ENCODE measurements around the gene ADTRP. TPM values are rescaled to one million over a fixed set of nuclear protein-coding genes. Genes with fewer than 3 reads are reported as not detected.

Gene ADTRP
- total RNA-seq, 1 donor from 2014 or later, result 0.33 TPM

DNA sequence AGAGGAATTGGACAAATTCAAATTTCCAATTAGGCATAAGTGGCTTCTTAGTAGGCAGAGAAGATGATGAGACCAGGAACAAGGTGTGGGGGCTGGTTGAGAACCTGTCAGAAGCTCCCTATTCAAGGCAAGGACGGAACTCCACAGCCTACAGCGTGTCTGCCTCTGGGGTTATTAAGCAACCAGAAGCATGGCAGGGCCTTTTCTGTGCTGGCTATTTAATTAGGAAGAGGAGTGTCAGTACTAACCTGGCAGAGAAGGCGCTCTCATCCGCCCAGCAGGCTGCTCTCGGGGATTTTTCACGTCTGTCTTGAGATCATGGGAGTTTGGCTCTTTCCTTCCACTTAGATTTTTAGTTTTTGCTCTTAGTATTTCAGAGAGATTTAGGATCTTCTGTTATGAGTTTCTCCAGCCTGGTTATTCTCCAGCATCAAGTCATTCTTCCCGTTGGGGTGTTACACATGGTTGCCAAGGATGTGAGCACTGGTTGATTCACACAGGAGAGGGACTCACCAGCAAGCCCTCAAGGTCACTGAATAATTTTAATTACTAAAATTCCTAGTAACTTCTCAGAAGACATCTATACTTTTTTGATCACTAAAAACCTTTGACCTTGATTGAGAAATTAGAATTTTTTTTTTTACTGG is 23.9 kb downstream of the ADTRP start:
- H3K4me1 ChIP-seq, result no peaks in the 10 kb centered on the region
- H3K36me3 ChIP-seq, result no peaks in the 10 kb centered on the region
- intact Hi-C loops (cut with micrococcal nuclease), result no loop called here
- no peaks in the 10 kb centered on the region for H3K27me3 ChIP-seq (ENCODE audit: low read depth)
- H3K4me3 ChIP-seq, result no peak overlapping the region
- H3K27ac ChIP-seq (replicated peaks), result no peak overlapping the region
- peaks cover 9% of the 10 kb centered on the region for H3K9me3 ChIP-seq (replicated peaks)
- TF ChIP-seq, protein P1, sequence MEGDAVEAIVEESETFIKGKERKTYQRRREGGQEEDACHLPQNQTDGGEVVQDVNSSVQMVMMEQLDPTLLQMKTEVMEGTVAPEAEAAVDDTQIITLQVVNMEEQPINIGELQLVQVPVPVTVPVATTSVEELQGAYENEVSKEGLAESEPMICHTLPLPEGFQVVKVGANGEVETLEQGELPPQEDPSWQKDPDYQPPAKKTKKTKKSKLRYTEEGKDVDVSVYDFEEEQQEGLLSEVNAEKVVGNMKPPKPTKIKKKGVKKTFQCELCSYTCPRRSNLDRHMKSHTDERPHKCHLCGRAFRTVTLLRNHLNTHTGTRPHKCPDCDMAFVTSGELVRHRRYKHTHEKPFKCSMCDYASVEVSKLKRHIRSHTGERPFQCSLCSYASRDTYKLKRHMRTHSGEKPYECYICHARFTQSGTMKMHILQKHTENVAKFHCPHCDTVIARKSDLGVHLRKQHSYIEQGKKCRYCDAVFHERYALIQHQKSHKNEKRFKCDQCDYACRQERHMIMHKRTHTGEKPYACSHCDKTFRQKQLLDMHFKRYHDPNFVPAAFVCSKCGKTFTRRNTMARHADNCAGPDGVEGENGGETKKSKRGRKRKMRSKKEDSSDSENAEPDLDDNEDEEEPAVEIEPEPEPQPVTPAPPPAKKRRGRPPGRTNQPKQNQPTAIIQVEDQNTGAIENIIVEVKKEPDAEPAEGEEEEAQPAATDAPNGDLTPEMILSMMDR (IDR thresholded peaks at IDR 0.05; ENCODE audit: borderline replicate concordance), result no peak
- no peak for DNase-seq

DNA sequence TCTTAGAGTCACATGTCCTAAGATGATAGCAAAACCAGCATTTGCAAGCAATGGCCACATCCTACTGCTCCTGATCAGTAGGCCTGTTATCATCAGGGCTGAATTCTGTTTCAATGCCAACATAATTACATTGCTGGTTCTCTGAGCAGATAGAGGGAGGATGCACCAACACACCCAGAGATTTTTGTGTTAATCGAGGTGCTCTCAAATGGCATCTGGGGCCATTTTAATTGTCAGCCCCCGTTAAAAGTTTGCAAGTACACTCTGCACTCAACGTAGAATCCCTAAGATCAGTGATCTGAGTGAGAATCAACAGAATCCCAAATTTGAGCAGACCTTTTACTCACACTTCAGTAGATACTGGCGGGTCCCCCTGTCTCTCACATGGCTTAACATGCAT is 24.8 kb downstream of the ADTRP start:
- intact Hi-C loops (cut with micrococcal nuclease), result no loop called here
- DNase-seq, result no peak
- Histone ChIP-seq H3K27ac (replicated peaks) (no peak overlapping the region), H3K27me3 (ENCODE audit: low read depth) (no peaks in the 10 kb centered on the region), H3K4me3 (no peak overlapping the region), H3K4me1 (no peaks in the 10 kb centered on the region), H3K36me3 (no peaks in the 10 kb centered on the region), H3K9me3 (replicated peaks) (peaks cover 9% of the 10 kb centered on the region)
- TF ChIP-seq, protein P1 (IDR thresholded peaks at IDR 0.05; ENCODE audit: borderline replicate concordance), result no peak

DNA sequence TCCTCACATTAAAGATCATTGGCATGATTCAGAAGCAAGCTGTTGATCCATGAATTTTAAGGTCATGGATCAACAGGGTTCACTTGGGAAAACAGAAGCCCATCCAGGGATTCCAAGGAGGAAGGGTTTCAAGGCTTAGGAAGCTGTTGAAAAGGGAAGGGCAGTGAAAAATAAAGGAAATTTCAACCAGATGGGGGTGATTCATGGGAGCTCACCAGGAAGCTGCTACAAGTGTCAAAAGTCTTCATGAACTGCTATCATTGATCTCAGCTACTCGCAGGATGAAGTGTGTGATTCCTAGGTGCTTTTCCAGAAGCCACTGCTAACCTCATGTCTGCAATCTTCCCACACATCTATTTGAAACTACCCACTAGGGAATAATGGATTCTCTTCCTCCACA is 26.2 kb downstream of the ADTRP start:
- no peak for DNase-seq
- Histone ChIP-seq H3K4me3 (no peak overlapping the region), H3K9me3 (replicated peaks) (peaks cover 2% of the 10 kb centered on the region), H3K27ac (replicated peaks) (no peak overlapping the region), H3K4me1 (no peaks in the 10 kb centered on the region), H3K27me3 (ENCODE audit: low read depth) (no peaks in the 10 kb centered on the region), H3K36me3 (no peaks in the 10 kb centered on the region)
- TF ChIP-seq, protein P1 (IDR thresholded peaks at IDR 0.05; ENCODE audit: borderline replicate concordance), result no peak
- intact Hi-C loops (cut with micrococcal nuclease), result no loop called here

DNA sequence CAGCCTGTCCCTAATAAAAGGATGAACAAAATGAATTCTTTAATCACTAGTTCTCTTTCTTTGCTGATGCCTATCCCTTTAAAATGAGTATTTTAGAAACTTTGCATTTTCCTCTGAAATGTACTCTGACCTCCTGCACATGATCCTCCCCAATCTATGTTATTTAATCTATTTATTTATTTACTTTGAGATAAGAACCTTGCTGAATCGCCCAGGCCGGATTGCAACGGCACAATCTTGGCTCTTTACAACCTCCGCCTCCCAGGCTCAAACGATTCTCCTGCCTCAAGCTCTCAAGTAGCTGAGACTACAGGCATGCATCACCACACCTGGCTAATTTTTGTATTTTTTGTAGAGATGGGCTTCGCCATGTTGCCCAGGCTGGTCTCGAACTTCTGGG is 27.9 kb downstream of the ADTRP start:
- H3K36me3 ChIP-seq, result no peaks in the 10 kb centered on the region
- H3K4me1 ChIP-seq, result peaks cover under 1% of the 10 kb centered on the region
- TF ChIP-seq, protein P1 (IDR thresholded peaks at IDR 0.05; ENCODE audit: borderline replicate concordance), result no peak
- intact Hi-C loops (cut with micrococcal nuclease), result no loop called here
- H3K4me3 ChIP-seq, result no peak overlapping the region
- H3K27ac ChIP-seq (replicated peaks), result no peak overlapping the region
- no peaks in the 10 kb centered on the region for H3K27me3 ChIP-seq (ENCODE audit: low read depth)
- no peak for DNase-seq
- H3K9me3 ChIP-seq (replicated peaks), result no peaks in the 10 kb centered on the region

DNA sequence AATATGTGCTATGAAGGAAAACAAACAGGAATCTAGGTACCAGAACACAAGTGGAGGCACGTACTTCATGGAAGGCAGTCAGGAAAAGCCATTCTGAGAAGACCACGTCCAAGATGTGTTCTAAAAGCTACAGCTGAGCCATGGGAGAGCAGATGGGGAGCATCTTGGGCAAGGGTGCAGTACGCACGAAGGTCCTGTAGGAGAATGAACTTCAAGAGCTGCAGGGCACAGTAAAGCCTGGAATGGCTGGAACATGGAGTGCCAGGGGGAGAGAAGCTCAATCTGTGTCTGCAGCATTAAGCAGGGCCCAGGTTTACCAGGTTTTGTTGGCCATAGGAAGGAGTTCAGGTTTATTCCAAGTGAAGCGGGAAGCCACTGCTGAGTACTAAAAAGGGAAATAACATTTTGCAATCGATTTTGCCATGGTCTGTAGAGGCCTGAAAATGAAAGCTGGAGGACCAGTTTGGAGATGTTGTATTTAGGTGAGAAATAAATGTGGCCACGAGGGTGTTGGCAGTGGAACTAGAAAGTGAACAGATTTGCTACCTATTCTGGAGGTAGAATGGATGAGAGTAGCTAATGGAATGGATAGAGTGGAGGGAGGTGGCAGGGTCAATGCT is 29.9 kb downstream of the ADTRP start:
- H3K27me3 ChIP-seq (ENCODE audit: low read depth), result no peaks in the 10 kb centered on the region
- H3K27ac ChIP-seq (replicated peaks), result no peak overlapping the region
- H3K9me3 ChIP-seq (replicated peaks), result no peaks in the 10 kb centered on the region
- TF ChIP-seq, protein P1 (IDR thresholded peaks at IDR 0.05; ENCODE audit: borderline replicate concordance), result peak; percentile 7
- H3K36me3 ChIP-seq, result no peaks in the 10 kb centered on the region
- intact Hi-C loops (cut with micrococcal nuclease), result no loop called here
- no peak for DNase-seq
- peaks cover 15% of the 10 kb centered on the region for H3K4me1 ChIP-seq
- no peak overlapping the region for H3K4me3 ChIP-seq
